Measurements from ENCODE around the gene VIL1. TPM values are rescaled to one million over a fixed set of nuclear protein-coding genes. Genes with fewer than 3 reads are reported as not detected.

The VIL1 gene
- total and polyA plus RNA-seq, 2 of the 13 experiments (the other 11 are each of a cell fraction or from before 2014, with no cell fraction given), result 287 to 301 TPM

DNA sequence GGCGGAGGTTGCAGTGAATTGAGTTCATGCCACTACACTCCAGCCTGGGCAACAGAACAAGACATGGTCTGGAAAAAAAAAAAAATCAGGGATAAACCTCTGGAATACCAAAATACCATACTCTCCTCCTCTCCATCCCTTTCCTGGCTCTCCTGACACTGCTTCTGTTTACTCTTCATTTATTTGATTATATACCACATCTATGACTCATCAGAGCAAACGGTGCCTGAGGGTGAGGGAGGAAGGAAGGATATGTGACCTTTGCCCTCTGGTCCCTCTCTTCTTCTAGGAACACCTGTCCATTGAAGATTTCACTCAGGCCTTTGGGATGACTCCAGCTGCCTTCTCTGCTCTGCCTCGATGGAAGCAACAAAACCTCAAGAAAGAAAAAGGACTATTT, 30.0 kb downstream of the VIL1 start (continued):
- TF ChIP-seq, protein P1, sequence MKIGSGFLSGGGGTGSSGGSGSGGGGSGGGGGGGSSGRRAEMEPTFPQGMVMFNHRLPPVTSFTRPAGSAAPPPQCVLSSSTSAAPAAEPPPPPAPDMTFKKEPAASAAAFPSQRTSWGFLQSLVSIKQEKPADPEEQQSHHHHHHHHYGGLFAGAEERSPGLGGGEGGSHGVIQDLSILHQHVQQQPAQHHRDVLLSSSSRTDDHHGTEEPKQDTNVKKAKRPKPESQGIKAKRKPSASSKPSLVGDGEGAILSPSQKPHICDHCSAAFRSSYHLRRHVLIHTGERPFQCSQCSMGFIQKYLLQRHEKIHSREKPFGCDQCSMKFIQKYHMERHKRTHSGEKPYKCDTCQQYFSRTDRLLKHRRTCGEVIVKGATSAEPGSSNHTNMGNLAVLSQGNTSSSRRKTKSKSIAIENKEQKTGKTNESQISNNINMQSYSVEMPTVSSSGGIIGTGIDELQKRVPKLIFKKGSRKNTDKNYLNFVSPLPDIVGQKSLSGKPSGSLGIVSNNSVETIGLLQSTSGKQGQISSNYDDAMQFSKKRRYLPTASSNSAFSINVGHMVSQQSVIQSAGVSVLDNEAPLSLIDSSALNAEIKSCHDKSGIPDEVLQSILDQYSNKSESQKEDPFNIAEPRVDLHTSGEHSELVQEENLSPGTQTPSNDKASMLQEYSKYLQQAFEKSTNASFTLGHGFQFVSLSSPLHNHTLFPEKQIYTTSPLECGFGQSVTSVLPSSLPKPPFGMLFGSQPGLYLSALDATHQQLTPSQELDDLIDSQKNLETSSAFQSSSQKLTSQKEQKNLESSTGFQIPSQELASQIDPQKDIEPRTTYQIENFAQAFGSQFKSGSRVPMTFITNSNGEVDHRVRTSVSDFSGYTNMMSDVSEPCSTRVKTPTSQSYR (CRISPR knock-in tag; IDR thresholded peaks at IDR 0.05; ENCODE audit: borderline replicate concordance), result no peak
- TF ChIP-seq XBP1 (CRISPR knock-in tag; IDR thresholded peaks at IDR 0.05), result no peak
- TF ChIP-seq, protein P2, sequence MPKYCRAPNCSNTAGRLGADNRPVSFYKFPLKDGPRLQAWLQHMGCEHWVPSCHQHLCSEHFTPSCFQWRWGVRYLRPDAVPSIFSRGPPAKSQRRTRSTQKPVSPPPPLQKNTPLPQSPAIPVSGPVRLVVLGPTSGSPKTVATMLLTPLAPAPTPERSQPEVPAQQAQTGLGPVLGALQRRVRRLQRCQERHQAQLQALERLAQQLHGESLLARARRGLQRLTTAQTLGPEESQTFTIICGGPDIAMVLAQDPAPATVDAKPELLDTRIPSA (CRISPR knock-in tag; IDR thresholded peaks at IDR 0.05; ENCODE audit: borderline replicate concordance), result no peak
- peak; percentile 77; the same call in 1 of the 2 replicates for TF ChIP-seq HMG20A (CRISPR knock-in tag; IDR thresholded peaks at IDR 0.05; ENCODE audit: borderline replicate concordance)
- no peak for TF ChIP-seq ZNF780A (CRISPR knock-in tag; IDR thresholded peaks at IDR 0.05)
- TF ChIP-seq LCORL (IDR thresholded peaks at IDR 0.05), result peak; percentile 45; the same call in 1 of the 2 replicates
- TF ChIP-seq LCORL (CRISPR knock-in tag; IDR thresholded peaks at IDR 0.05), result peak; percentile 76; the same call in 1 of the 2 replicates
- no peak for TF ChIP-seq SP4 (CRISPR knock-in tag; IDR thresholded peaks at IDR 0.05)
- TF ChIP-seq, protein P3, sequence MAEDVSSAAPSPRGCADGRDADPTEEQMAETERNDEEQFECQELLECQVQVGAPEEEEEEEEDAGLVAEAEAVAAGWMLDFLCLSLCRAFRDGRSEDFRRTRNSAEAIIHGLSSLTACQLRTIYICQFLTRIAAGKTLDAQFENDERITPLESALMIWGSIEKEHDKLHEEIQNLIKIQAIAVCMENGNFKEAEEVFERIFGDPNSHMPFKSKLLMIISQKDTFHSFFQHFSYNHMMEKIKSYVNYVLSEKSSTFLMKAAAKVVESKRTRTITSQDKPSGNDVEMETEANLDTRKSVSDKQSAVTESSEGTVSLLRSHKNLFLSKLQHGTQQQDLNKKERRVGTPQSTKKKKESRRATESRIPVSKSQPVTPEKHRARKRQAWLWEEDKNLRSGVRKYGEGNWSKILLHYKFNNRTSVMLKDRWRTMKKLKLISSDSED (CRISPR knock-in tag; IDR thresholded peaks at IDR 0.05), result no peak
- TF ChIP-seq ZNF816 (CRISPR knock-in tag; IDR thresholded peaks at IDR 0.05; ENCODE audit: borderline replicate concordance), result no peak
- no peak for TF ChIP-seq ZBTB8A (CRISPR knock-in tag; IDR thresholded peaks at IDR 0.05; ENCODE audit: borderline replicate concordance, low read depth)
- TF ChIP-seq TBX3 (IDR thresholded peaks at IDR 0.05; ENCODE audit: borderline replicate concordance), result peak; percentile 53; the same call in 1 of the 2 replicates
- TF ChIP-seq FOXP1 (IDR thresholded peaks at IDR 0.05), result no peak
- peak; percentile 56 for TF ChIP-seq FOXP1 (CRISPR knock-in tag; IDR thresholded peaks at IDR 0.05)
- no peak for TF ChIP-seq TSC22D2 (CRISPR knock-in tag; IDR thresholded peaks at IDR 0.05; ENCODE audit: borderline replicate concordance)
- TF ChIP-seq, protein P4, sequence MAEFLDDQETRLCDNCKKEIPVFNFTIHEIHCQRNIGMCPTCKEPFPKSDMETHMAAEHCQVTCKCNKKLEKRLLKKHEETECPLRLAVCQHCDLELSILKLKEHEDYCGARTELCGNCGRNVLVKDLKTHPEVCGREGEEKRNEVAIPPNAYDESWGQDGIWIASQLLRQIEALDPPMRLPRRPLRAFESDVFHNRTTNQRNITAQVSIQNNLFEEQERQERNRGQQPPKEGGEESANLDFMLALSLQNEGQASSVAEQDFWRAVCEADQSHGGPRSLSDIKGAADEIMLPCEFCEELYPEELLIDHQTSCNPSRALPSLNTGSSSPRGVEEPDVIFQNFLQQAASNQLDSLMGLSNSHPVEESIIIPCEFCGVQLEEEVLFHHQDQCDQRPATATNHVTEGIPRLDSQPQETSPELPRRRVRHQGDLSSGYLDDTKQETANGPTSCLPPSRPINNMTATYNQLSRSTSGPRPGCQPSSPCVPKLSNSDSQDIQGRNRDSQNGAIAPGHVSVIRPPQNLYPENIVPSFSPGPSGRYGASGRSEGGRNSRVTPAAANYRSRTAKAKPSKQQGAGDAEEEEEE (CRISPR knock-in tag; IDR thresholded peaks at IDR 0.05; ENCODE audit: borderline replicate concordance), result no peak
- TF ChIP-seq ZC3H13 (CRISPR knock-in tag; IDR thresholded peaks at IDR 0.05), result no peak
- peak; percentile 47; the same call in 1 of the 2 replicates for TF ChIP-seq FOXA1 (IDR thresholded peaks at IDR 0.05)
- peak; percentile 81 for TF ChIP-seq FOXA1 (CRISPR knock-in tag; IDR thresholded peaks at IDR 0.05)
- TF ChIP-seq TAF1 (CRISPR knock-in tag; IDR thresholded peaks at IDR 0.05), result no peak
- no peak for TF ChIP-seq DR1 (CRISPR knock-in tag; IDR thresholded peaks at IDR 0.05)
- no peak for TF ChIP-seq MAZ (IDR thresholded peaks at IDR 0.05; ENCODE audit: borderline replicate concordance, low read depth, low read length)
- peak; percentile 42; the same call in 1 of the 2 replicates for TF ChIP-seq MAZ (CRISPR knock-in tag; IDR thresholded peaks at IDR 0.05; ENCODE audit: low read depth)
- TF ChIP-seq ZNF670 (CRISPR knock-in tag; IDR thresholded peaks at IDR 0.05; ENCODE audit: borderline replicate concordance), result no peak
- no peak for TF ChIP-seq HMG20B (CRISPR knock-in tag; conservative IDR thresholded peaks at IDR 0.05)
- TF ChIP-seq SETDB1 (CRISPR knock-in tag; IDR thresholded peaks at IDR 0.05; ENCODE audit: borderline replicate concordance), result no peak
- peak; percentile 49 for TF ChIP-seq RBM22 (optimal IDR thresholded peaks at IDR 0.05; ENCODE audit: low read length)
- TF ChIP-seq ZNF879 (CRISPR knock-in tag; IDR thresholded peaks at IDR 0.05), result no peak

Measured in HepG2 (cell line).